ENCODE results near the gene ADAMTS3.

The ADAMTS3 gene

DNA sequence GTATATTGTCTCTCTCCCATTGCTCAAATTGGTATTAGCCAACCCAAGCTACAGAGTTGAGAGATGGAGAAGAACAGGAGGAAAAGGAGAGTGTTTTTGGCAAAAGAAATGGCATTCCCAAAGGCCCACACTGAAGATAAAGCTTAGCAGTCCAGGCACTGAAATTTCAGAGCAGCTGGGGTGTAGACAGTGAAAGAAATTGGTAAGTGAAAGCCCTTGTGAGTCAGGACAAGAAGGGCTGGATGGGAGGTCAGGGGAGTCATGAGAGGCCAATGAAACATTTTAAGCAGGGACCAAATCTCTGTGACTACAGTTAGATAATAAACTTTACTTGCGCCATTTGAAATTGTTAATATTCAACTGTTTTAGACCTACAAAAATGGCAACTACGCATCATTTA, 177.7 kb downstream of the ADAMTS3 start:
- no peak for DNase-seq

GRCh38 chr4:72390409-72390808, 178.6 kb downstream of the ADAMTS3 start:
- DNase-seq = no peak

DNA sequence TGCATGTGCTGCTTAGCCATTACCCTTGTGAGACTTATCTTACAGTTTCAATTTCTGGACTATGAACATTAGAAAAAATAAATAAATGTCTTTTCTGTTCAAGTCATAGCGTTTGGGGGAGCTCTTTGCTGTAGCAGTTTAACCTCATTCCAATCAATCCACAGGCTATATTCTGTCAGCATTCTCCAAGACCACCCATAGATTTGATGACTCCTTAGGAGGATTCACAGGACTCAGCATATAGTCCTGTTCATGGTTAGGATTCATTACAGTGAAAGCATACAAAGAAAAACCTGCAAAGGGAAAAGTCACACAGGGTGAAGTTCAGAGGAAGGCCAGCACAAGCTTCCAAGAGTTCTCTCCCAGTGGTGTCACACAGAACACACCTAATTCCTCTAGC, 180.5 kb downstream of the ADAMTS3 start:
- no peak for DNase-seq

GRCh38 chr4:72387959-72388358, 181.1 kb downstream of the ADAMTS3 start:
- no peak for DNase-seq

GRCh38 chr4:72383439-72383838, 185.6 kb downstream of the ADAMTS3 start:
- no peak for DNase-seq

DNA sequence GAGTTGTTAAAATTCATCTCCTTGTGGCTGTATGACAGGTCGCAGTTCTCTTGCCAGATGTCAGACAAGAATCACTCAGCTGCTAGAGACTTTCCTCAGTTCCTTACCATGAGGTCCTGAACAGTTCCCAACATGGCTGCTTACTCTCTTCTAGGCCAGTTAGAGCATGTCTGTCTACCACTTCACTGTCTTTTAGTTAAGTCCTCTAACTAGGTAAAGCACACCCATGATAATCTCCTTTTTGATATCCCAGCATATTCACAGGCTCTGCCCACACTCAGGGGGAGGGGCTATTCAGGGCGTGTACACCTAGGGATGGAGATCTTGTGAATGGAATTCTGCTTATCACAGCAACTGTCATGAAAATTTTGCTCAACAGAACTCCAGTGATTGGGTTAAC, 190.1 kb downstream of the ADAMTS3 start:
- DNase-seq = no peak

GRCh38 chr4:72377491-72378194, 191.4 kb downstream of the ADAMTS3 start:
- no peak for DNase-seq

- no peak for DNase-seq
These were observed 192.1 kb downstream of the ADAMTS3 start for GRCh38 chr4:72376901-72377300.

- DNase-seq = no peak
These were observed 193.8 kb downstream of the ADAMTS3 start for GRCh38 chr4:72375073-72375736.

DNA sequence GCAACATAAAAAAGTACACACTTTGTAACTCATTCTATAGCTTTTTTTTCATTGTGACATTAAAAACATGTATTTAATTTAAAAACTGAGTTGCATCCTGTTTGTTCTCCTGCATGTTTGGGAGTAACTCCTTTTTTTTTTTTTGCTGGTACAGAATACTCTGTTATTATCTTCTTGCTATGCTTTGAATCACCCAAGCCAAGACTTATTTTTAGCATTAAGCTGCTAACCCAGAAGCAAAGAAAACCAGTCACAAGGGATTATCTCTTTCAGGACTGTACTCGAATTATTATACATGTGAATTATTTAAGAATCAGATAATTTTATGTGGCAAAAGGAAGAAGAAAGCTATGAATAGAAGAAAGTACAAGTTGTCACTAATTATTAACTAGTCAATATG, 194.9 kb downstream of the ADAMTS3 start:
- no peak for DNase-seq

DNA sequence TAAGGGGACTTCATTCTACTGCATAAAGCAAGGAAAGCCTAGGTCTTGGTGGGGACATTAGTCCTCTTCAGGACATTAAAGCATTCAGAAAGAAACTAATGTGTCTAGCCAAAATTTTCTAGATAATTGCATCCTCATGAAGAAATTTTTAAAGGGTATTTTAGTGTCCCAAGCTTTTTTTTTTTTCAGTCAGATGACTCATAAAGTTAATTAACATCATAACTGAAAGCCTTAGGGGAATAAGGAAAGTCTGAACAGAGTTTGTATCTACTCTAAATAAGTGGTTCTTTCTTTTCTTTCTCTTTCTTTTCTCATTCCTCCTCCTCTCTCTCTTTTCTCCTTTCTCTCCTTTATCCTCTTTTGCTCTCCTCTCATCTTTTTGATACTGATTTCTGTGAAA, 202.4 kb downstream of the ADAMTS3 start:
- DNase-seq = no peak

DNA sequence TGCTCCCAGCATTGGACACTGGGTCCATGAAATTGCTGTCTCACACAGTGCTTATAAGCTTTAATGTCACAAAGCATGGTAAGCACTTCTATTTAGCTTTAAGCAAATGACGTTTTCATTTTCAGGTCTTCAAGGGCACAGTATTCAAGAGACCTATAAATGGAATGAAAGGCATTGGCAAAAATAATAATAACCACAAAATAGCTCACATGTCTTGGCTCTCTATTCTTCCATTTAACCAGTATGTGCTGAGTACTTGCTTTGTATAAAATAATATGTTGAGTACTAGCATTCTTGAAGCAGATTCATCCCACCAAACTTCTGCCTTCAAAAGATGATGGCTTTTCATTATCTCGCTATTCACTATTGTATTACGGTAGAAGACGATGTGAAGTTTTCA, 203.0 kb downstream of the ADAMTS3 start:
- no peak for DNase-seq

- no peak for DNase-seq
These were observed 204.0 kb downstream of the ADAMTS3 start for GRCh38 chr4:72365016-72365415.

DNA sequence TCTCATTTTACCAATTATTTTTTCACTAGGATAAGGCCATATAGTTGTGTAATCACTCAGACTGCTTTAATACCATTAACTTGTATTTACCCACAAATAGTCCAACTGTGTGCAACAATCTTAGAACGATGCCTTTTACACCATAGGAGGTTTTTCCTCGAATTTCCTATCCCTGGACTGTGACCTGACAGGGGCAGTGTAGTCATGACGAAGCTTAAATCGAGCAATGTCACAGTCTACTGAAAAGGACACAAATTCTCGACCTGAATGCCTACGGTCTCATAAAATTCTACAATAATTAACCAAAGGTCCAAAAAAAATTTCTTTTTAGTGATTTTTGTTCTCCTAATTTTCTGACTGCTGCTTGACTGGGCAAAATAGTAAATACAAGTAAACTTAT, 208.9 kb downstream of the ADAMTS3 start:
- DNase-seq = no peak

- DNase-seq = no peak
These were observed 210.5 kb downstream of the ADAMTS3 start for GRCh38 chr4:72358483-72358882.

GRCh38 chr4:72357908-72358307, 211.1 kb downstream of the ADAMTS3 start:
- DNase-seq = no peak

GRCh38 chr4:72352711-72353110, 216.3 kb downstream of the ADAMTS3 start:
- no peak for DNase-seq

- DNase-seq = no peak
These were observed 217.5 kb downstream of the ADAMTS3 start for GRCh38 chr4:72351521-72351920.

DNA sequence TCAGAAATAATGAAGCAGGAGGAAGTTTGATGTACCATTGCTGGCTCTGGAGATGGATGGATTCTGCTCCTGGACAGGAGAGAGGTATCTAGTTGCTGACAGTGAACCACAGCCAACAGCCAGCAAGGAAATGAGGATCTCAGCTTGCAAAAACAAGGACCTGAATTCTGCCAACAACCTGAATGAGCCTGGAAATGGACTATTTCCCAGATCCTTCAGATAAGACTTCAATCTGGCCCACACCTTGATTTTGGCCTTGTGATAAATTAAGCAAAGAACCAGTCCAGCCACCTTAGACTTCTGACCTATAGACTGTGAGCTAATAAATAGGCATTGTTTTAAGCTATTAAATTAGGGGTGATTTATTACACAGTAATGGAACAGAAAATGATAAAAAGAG, 220.3 kb downstream of the ADAMTS3 start:
- DNase-seq = no peak

GRCh38 chr4:72344418-72344817, 224.6 kb downstream of the ADAMTS3 start:
- DNase-seq = no peak

DNA sequence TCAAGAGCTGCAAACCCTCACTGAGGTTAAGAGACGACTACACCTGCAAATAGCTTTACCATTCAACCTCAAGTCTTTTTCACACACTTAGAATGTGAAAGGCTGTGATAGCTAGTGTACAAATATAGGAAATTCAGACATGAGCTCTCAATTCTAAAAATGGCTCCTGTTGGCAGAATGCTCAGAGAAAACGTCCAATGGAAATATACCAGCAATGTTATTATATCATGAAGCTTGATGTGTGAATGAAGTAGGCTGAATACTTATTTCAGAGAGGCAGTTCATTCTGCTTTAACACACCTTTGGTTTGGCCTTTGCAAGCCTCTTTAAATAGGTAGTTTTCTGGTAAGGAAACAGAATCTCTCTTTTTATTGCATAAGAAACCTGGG, 227.6 kb downstream of the ADAMTS3 start:
- no peak for DNase-seq

GRCh38 chr4:72340803-72341431, 228.1 kb downstream of the ADAMTS3 start:
- no peak for DNase-seq

DNA sequence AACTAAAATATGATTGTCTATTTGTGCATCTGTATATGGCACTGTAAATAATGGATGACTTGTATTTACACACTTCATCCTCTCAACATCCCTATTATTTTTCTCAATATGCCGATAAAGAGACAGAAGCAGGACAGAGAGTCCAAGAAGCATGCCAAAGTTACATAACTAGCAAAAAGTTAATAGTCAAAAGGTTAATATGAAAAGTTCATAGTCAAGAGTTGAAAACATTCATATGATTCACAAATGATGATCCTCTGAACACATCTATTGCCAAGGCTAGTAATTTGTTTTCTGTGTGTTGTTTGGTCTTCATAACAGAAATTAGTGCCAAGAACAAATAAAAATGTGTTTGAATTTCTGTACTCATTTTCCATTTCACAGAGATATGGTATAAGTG, 231.0 kb downstream of the ADAMTS3 start:
- no peak for DNase-seq

GRCh38 chr4:72330381-72330780, 238.6 kb downstream of the ADAMTS3 start:
- no peak for DNase-seq

Measured in GOT3 (cell line).